T-helper 1 cell treated with Interleukin-12 subunit alpha and Interleukin-12 subunit beta and Interleukin-4 antibody, amounts not matched to agents 30 μg/mL and 1 μg/mL, for 36 hours (primary cell): ENCODE results near the gene SUMO1.
A peak's percentile ranks its signal among the peaks of the same experiment; 100 is the strongest.

Experiments used
- H3K27ac Mint-ChIP-seq: one replicate; pipeline ENCODE4 v1.8.0; 2021; ENCODE audit warnings: mild to moderate bottlenecking, mixed read lengths
- H3K27me3 Mint-ChIP-seq: one replicate; pipeline ENCODE4 v1.8.0; 2021; ENCODE audit warnings: low read depth, mixed read lengths
- H3K36me3 Mint-ChIP-seq: one replicate; pipeline ENCODE4 v1.8.0; 2021; ENCODE audit warnings: low read depth, mixed read lengths
- H3K4me1 Mint-ChIP-seq: one replicate; pipeline ENCODE4 v1.8.0; 2021; ENCODE audit warnings: low read depth, mixed read lengths
- H3K4me3 Mint-ChIP-seq: one replicate; pipeline ENCODE4 v1.8.0; 2021; ENCODE audit warnings: mild to moderate bottlenecking, moderate library complexity, mixed read lengths
- H3K9me3 Mint-ChIP-seq: one replicate; pipeline ENCODE4 v1.8.0; 2021; ENCODE audit warnings: mixed read lengths

The SUMO1 gene

DNA sequence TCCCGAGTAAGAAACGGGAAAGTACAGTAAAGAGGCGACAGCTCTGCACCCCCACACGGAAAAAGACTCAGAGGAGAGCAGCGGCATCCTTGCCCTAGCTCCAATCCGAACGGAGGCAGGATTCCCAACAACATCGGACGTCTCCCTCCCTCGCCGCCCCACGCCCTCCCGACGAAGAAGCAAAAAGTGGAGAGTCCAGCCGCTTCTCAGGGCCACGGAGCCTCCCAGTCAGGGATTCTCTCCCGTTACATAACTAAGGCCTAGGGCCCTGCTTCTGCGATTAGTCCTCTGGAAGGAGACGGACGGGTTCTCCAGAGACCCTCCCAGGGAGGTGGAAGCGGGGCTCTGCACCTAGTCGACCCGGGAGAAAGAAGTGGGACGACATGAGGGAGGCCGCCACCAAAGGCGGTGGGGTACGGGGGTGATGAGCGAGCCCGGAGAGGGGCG, 587 bp downstream of the SUMO1 start:
- H3K36me3 Mint-ChIP-seq = peaks cover 5% of the 10 kb centered on the region
- H3K27ac Mint-ChIP-seq = peak overlapping the region; percentile 86
- no peaks in the 10 kb centered on the region for H3K9me3 Mint-ChIP-seq
- H3K4me3 Mint-ChIP-seq = peak overlapping the region; percentile 99
- H3K4me1 Mint-ChIP-seq = peaks cover 16% of the 10 kb centered on the region
- no peaks in the 10 kb centered on the region for H3K27me3 Mint-ChIP-seq

DNA sequence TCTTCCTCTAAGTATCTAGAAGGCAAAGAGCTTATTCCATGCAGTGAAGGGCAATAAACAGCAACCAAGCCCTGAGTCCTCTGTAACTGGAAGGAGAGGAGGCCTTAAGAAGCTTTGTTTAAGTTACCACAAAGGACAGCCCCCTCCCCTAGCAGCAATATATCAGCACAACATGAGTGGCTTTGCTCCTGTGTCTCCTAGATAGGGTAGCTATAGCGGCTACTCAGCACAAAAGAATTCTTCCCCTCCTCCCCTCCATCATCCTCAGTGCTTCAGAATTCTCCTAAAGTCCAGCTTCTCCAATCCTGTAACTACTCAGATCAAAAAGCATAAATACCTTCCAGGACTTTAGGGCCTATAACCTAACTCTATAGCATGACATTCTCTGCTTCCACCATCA, 16.5 kb downstream of the SUMO1 start:
- H3K4me3 Mint-ChIP-seq = no peak overlapping the region

GRCh38 chr2:202215179-202215578, 23.2 kb downstream of the SUMO1 start:
- peaks cover 2% of the 10 kb centered on the region for H3K4me1 Mint-ChIP-seq
- H3K27ac Mint-ChIP-seq = no peak overlapping the region
- no peaks in the 10 kb centered on the region for H3K27me3 Mint-ChIP-seq
- no peak overlapping the region for H3K4me3 Mint-ChIP-seq
- peaks cover 17% of the 10 kb centered on the region for H3K36me3 Mint-ChIP-seq
- H3K9me3 Mint-ChIP-seq = no peaks in the 10 kb centered on the region

More for the DNA sequence above, 16.5 kb downstream of the SUMO1 start:
- H3K36me3 Mint-ChIP-seq = peaks cover 18% of the 10 kb centered on the region
- H3K27me3 Mint-ChIP-seq = no peaks in the 10 kb centered on the region
- H3K9me3 Mint-ChIP-seq = no peaks in the 10 kb centered on the region
- H3K27ac Mint-ChIP-seq = no peak overlapping the region
- H3K4me1 Mint-ChIP-seq = peaks cover 11% of the 10 kb centered on the region

DNA sequence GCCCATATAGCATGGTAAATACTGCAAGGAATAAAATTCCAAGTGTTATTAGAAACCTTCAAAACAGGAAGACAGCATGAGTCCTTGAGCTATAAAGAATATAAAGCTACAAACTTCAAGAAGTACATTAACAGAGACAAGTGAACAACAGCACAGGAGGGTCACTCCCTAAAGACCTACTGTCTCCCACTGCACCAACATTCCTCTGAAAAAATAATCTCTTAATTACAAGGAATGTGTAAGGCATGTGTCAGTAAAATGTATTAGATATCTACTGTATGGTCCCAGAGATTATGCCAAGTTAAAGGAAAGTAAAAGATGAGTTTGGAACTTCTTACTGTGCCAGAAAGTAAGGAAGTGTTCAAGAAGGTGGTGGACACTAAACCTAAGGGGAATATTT, 29.9 kb downstream of the SUMO1 start:
- peaks cover 1% of the 10 kb centered on the region for H3K4me1 Mint-ChIP-seq
- no peaks in the 10 kb centered on the region for H3K27me3 Mint-ChIP-seq
- no peak overlapping the region for H3K4me3 Mint-ChIP-seq
- no peaks in the 10 kb centered on the region for H3K9me3 Mint-ChIP-seq
- peaks cover 10% of the 10 kb centered on the region for H3K36me3 Mint-ChIP-seq
- no peak overlapping the region for H3K27ac Mint-ChIP-seq

- no peak overlapping the region for H3K4me3 Mint-ChIP-seq
- H3K4me1 Mint-ChIP-seq = peaks cover 1% of the 10 kb centered on the region
- no peaks in the 10 kb centered on the region for H3K9me3 Mint-ChIP-seq
- no peak overlapping the region for H3K27ac Mint-ChIP-seq
- no peaks in the 10 kb centered on the region for H3K27me3 Mint-ChIP-seq
- H3K36me3 Mint-ChIP-seq = peaks cover 13% of the 10 kb centered on the region
These were observed 33.5 kb downstream of the SUMO1 start for GRCh38 chr2:202204855-202205254.

DNA sequence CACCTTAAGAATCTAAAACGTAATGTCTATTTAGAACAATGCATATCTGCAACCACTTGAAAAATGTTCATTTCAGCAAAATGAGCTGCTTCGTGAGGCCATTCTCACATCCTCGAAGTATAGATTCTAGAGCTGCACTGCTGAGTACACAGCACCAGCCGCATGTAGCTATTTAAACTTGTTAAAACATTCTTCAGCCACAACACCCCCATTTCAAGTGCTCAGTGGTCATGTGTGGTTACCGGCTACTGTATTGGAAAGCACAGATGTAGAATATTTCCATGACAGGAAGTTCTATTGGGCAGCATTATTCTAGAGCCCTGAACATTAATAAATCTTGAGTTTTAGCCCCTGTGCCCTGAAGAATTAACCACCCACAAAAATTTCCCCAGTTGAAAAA, 35.0 kb downstream of the SUMO1 start:
- no peaks in the 10 kb centered on the region for H3K27me3 Mint-ChIP-seq
- no peak overlapping the region for H3K27ac Mint-ChIP-seq
- H3K36me3 Mint-ChIP-seq = peaks cover 13% of the 10 kb centered on the region
- no peaks in the 10 kb centered on the region for H3K9me3 Mint-ChIP-seq
- no peaks in the 10 kb centered on the region for H3K4me1 Mint-ChIP-seq
- no peak overlapping the region for H3K4me3 Mint-ChIP-seq

GRCh38 chr2:202201220-202202160, 36.9 kb downstream of the SUMO1 start:
- no peak overlapping the region for H3K4me3 Mint-ChIP-seq
- H3K36me3 Mint-ChIP-seq = peaks cover 7% of the 10 kb centered on the region
- H3K9me3 Mint-ChIP-seq = no peaks in the 10 kb centered on the region
- H3K27me3 Mint-ChIP-seq = peaks cover 8% of the 10 kb centered on the region
- no peak overlapping the region for H3K27ac Mint-ChIP-seq
- peaks cover 3% of the 10 kb centered on the region for H3K4me1 Mint-ChIP-seq

DNA sequence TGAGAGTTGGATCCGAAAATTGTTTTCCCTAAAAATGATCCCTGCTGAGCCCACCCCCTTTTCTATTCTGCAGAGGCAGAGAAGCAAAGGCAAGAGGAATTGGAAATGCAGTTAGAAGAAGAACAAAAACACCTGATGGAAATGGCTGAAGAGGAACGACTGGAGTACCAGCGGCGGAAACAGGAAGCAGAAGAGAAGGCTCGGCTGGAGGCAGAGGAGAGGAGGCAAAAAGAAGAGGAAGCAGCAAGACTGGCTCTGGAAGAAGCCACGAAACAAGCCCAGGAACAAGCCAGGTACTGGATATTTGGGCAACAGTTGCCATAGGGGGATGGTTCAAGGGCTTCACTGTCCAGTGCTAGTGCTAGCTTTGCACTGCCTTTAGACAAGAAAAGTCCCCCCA, 41.7 kb downstream of the SUMO1 start:
- H3K4me3 Mint-ChIP-seq = no peak overlapping the region
- no peaks in the 10 kb centered on the region for H3K9me3 Mint-ChIP-seq
- H3K36me3 Mint-ChIP-seq = no peaks in the 10 kb centered on the region
- H3K27ac Mint-ChIP-seq = no peak overlapping the region
- H3K27me3 Mint-ChIP-seq = peaks cover 8% of the 10 kb centered on the region
- H3K4me1 Mint-ChIP-seq = peaks cover 3% of the 10 kb centered on the region

DNA sequence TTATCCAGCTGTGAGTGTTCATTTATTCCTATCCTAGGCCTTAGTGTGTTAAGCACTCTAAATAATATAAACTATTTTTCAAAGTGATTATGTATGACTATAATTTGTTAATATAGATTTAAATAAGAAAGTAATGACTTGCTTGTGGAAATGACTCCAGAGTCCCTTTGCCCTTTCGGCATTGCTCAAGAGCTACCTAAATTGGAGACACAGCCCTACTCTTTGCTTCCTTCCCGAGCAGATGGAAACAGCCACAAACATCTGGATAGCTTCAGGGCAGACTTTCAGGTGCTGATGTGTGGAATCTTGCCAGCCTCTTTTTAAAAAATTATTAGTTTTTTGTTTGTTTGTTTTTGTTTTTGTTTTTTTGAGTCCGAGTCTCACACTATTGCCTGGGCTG, 44.0 kb downstream of the SUMO1 start:
- H3K27ac Mint-ChIP-seq = no peak overlapping the region
- no peaks in the 10 kb centered on the region for H3K36me3 Mint-ChIP-seq
- H3K9me3 Mint-ChIP-seq = no peaks in the 10 kb centered on the region

GRCh38 chr2:202193881-202194353, 44.5 kb downstream of the SUMO1 start:
- Mint-ChIP-seq H3K4me3 (no peak overlapping the region), H3K27ac (no peak overlapping the region), H3K36me3 (no peaks in the 10 kb centered on the region), H3K4me1 (peaks cover 3% of the 10 kb centered on the region), H3K9me3 (no peaks in the 10 kb centered on the region), H3K27me3 (peaks cover 10% of the 10 kb centered on the region)

More for the DNA sequence above, 44.0 kb downstream of the SUMO1 start:
- H3K4me1 Mint-ChIP-seq = peaks cover 3% of the 10 kb centered on the region
- H3K4me3 Mint-ChIP-seq = no peak overlapping the region
- peaks cover 8% of the 10 kb centered on the region for H3K27me3 Mint-ChIP-seq

GRCh38 chr2:202193305-202193704, 45.1 kb downstream of the SUMO1 start:
- Mint-ChIP-seq H3K4me3 (no peak overlapping the region), H3K4me1 (peaks cover 3% of the 10 kb centered on the region), H3K27ac (no peak overlapping the region), H3K36me3 (no peaks in the 10 kb centered on the region), H3K27me3 (peaks cover 13% of the 10 kb centered on the region), H3K9me3 (no peaks in the 10 kb centered on the region)

DNA sequence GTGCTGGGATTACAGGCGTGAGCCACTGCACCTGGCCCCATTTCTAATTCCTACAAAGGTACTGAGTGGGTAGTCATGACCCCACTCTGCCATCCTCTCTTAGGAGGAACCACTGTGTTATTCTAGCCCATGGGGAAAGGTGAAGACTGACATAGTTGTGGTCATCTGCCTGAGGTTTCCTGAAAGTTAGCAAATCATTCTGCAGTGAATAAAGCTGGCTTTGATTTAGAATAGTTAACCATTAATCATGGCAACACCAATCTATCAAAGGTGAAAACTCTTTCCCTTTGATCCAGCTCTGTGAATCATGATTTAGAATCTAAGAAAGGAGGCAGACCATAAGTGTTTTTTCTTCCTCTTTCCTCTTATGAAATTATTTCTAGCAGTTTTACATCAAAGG, 50.8 kb downstream of the SUMO1 start:
- Mint-ChIP-seq H3K9me3 (no peaks in the 10 kb centered on the region), H3K4me1 (no peaks in the 10 kb centered on the region), H3K36me3 (no peaks in the 10 kb centered on the region), H3K4me3 (no peak overlapping the region), H3K27ac (no peak overlapping the region), H3K27me3 (peaks cover 26% of the 10 kb centered on the region)

DNA sequence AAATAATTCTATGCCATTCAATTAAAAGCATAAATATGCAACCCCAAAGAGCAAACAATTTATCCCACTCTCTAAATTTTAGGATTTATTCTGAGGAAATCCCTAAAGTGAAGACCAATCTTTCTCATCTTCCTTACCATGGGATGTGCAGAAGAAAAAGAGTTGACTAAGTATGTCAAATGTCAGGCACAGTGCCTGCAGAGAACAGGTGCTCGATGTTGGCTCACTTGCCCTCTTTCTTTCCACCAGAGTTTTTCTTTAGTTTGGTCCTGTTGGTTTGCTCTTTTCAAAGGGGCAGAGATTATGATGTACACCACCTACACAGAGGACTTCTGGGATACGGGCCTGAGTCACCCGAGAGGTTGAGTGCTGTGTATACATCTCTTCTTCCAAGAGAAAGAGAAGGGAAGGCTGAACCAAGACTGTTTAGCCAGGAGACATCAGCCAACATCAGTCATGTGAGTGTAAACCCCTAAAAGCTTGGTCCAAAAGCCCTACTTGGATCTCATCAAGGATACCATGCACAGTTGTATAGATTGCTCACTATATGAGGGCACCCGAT, 51.7 kb downstream of the SUMO1 start:
- H3K4me3 Mint-ChIP-seq = no peak overlapping the region
- no peak overlapping the region for H3K27ac Mint-ChIP-seq
- no peaks in the 10 kb centered on the region for H3K4me1 Mint-ChIP-seq
- no peaks in the 10 kb centered on the region for H3K36me3 Mint-ChIP-seq
- H3K27me3 Mint-ChIP-seq = peaks cover 28% of the 10 kb centered on the region
- H3K9me3 Mint-ChIP-seq = no peaks in the 10 kb centered on the region

GRCh38 chr2:202185156-202185555, 53.2 kb downstream of the SUMO1 start:
- no peak overlapping the region for H3K4me3 Mint-ChIP-seq
- no peaks in the 10 kb centered on the region for H3K9me3 Mint-ChIP-seq
- H3K27ac Mint-ChIP-seq = no peak overlapping the region
- no peaks in the 10 kb centered on the region for H3K36me3 Mint-ChIP-seq
- H3K4me1 Mint-ChIP-seq = no peaks in the 10 kb centered on the region
- peaks cover 28% of the 10 kb centered on the region for H3K27me3 Mint-ChIP-seq

GRCh38 chr2:202184557-202184956, 53.8 kb downstream of the SUMO1 start:
- no peaks in the 10 kb centered on the region for H3K9me3 Mint-ChIP-seq
- no peak overlapping the region for H3K27ac Mint-ChIP-seq
- H3K4me3 Mint-ChIP-seq = no peak overlapping the region
- peaks cover 28% of the 10 kb centered on the region for H3K27me3 Mint-ChIP-seq
- no peaks in the 10 kb centered on the region for H3K36me3 Mint-ChIP-seq
- no peaks in the 10 kb centered on the region for H3K4me1 Mint-ChIP-seq
